ENCODE data around the gene CRYBA2.

Gene CRYBA2

GRCh38 chr2:219030177-219030940, 37.1 kb upstream of the CRYBA2 start:
- no peak for TF ChIP-seq CTCF (IDR thresholded peaks at IDR 0.05; ENCODE audit: unreplicated experiment in 3 of 3)
- H3K27ac Mint-ChIP-seq: no peak overlapping the region
- peaks cover 73% of the 10 kb centered on the region for H3K27me3 Mint-ChIP-seq (ENCODE audit: low read depth)
- no peaks in the 10 kb centered on the region for H3K4me1 Mint-ChIP-seq
- H3K36me3 Mint-ChIP-seq (ENCODE audit: low read depth): no peaks in the 10 kb centered on the region
- no peak overlapping the region for H3K4me3 Mint-ChIP-seq
- no peaks in the 10 kb centered on the region for H3K9me3 Mint-ChIP-seq

GRCh38 chr2:219029829-219030165, 36.6 kb upstream of the CRYBA2 start:
- no peaks in the 10 kb centered on the region for H3K9me3 Mint-ChIP-seq
- no peak overlapping the region for H3K4me3 Mint-ChIP-seq
- no peak overlapping the region for H3K27ac Mint-ChIP-seq

GRCh38 chr2:219028996-219029828, 36.0 kb upstream of the CRYBA2 start:
- H3K9me3 Mint-ChIP-seq: no peaks in the 10 kb centered on the region
- H3K27ac Mint-ChIP-seq: no peak overlapping the region
- no peaks in the 10 kb centered on the region for H3K4me1 Mint-ChIP-seq

More at GRCh38 chr2:219029829-219030165, 36.6 kb upstream of the CRYBA2 start:
- Mint-ChIP-seq H3K27me3 (ENCODE audit: low read depth) (peaks cover 68% of the 10 kb centered on the region), H3K4me1 (no peaks in the 10 kb centered on the region), H3K36me3 (ENCODE audit: low read depth) (no peaks in the 10 kb centered on the region)
- peak; percentile 89 to 96 (median 95) for TF ChIP-seq CTCF (IDR thresholded peaks at IDR 0.05; ENCODE audit: unreplicated experiment in 3 of 3)

GRCh38 chr2:219028141-219028540, 34.9 kb upstream of the CRYBA2 start:
- Mint-ChIP-seq H3K27ac (no peak overlapping the region), H3K27me3 (ENCODE audit: low read depth) (peaks cover 55% of the 10 kb centered on the region), H3K4me3 (no peak overlapping the region), H3K36me3 (ENCODE audit: low read depth) (no peaks in the 10 kb centered on the region), H3K4me1 (no peaks in the 10 kb centered on the region), H3K9me3 (no peaks in the 10 kb centered on the region)
- TF ChIP-seq CTCF (IDR thresholded peaks at IDR 0.05; ENCODE audit: unreplicated experiment in 3 of 3): no peak

More at GRCh38 chr2:219028996-219029828, 36.0 kb upstream of the CRYBA2 start:
- H3K27me3 Mint-ChIP-seq (ENCODE audit: low read depth): peaks cover 63% of the 10 kb centered on the region
- no peak overlapping the region for H3K4me3 Mint-ChIP-seq
- no peak for TF ChIP-seq CTCF (IDR thresholded peaks at IDR 0.05; ENCODE audit: unreplicated experiment in 3 of 3)
- H3K36me3 Mint-ChIP-seq (ENCODE audit: low read depth): no peaks in the 10 kb centered on the region

GRCh38 chr2:219027511-219028055, 34.4 kb upstream of the CRYBA2 start:
- H3K9me3 Mint-ChIP-seq: no peaks in the 10 kb centered on the region
- peaks cover 52% of the 10 kb centered on the region for H3K27me3 Mint-ChIP-seq (ENCODE audit: low read depth)
- no peak overlapping the region for H3K27ac Mint-ChIP-seq
- H3K4me3 Mint-ChIP-seq: no peak overlapping the region
- H3K36me3 Mint-ChIP-seq (ENCODE audit: low read depth): no peaks in the 10 kb centered on the region
- H3K4me1 Mint-ChIP-seq: no peaks in the 10 kb centered on the region
- TF ChIP-seq CTCF (IDR thresholded peaks at IDR 0.05; ENCODE audit: unreplicated experiment in 3 of 3): no peak
